ENCODE measurements around the gene ADPRHL1. TPM values are rescaled to one million over a fixed set of nuclear protein-coding genes. Genes with fewer than 3 reads are reported as not detected.
A peak's percentile ranks its signal among the peaks of the same experiment; 100 is the strongest.

ADPRHL1 gene
- total RNA-seq, 2 donors from 2014 or later: 1.6 to 2.9 TPM

DNA sequence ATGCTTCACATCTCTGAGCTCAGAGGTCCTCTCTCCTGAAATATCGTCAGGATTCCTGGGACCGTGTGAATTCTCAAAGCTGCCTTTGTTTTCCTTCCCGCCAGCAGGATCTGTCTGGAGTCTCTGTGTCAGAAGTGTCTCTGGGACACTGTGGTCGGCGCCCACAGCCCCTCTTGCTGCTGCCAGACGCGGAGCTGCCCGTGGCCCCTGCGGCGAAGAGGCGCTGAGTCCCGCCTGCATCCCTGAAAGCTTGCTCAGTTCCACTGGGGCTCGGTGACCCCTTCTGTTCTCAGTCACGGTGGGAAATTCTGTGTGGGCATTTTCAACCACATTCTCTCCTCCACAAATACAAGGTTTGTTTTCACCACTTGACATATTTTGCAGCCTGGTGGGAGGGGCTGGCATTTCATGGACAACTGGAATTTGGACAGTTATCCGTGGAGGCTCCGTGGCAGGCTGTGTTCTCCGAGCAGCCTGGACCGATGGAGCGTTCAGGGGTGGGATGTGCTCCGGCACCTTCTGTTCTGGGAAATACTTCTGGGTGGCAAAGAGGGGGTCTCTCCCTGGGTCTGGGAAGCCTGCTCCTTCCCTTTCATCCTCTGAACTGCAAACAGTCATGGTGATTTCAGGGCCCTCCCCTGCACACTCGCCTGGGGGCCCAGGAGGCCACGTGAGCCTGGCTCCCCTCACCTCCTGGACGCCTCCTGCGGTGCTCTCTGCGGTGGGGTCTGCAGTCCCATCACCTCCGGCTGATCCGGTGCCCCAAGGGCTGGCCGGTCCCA, 46.8 kb downstream of the ADPRHL1 start:
- 89 to 93% methylated on average over 18 to 28 of the region's 28 CpGs for WGBS, 2 experiments (ENCODE audit: insufficient coverage in 1 of 2, insufficient read length in 1 of 2)
- H3K9me3 ChIP-seq (ENCODE audit: control insufficient read depth, low read length): no peaks in the 10 kb centered on the region
- H3K27ac Mint-ChIP-seq: no peak overlapping the region
- no peaks in the 10 kb centered on the region for H3K4me1 Mint-ChIP-seq
- H3K36me3 ChIP-seq (ENCODE audit: control insufficient read depth, insufficient read depth, low read length): no peaks in the 10 kb centered on the region
- H3K4me3 ChIP-seq (ENCODE audit: low read length): no peak overlapping the region
- no peaks in the 10 kb centered on the region for H3K4me1 ChIP-seq (ENCODE audit: control insufficient read depth, insufficient read depth, low read length)
- TF ChIP-seq, protein P1, sequence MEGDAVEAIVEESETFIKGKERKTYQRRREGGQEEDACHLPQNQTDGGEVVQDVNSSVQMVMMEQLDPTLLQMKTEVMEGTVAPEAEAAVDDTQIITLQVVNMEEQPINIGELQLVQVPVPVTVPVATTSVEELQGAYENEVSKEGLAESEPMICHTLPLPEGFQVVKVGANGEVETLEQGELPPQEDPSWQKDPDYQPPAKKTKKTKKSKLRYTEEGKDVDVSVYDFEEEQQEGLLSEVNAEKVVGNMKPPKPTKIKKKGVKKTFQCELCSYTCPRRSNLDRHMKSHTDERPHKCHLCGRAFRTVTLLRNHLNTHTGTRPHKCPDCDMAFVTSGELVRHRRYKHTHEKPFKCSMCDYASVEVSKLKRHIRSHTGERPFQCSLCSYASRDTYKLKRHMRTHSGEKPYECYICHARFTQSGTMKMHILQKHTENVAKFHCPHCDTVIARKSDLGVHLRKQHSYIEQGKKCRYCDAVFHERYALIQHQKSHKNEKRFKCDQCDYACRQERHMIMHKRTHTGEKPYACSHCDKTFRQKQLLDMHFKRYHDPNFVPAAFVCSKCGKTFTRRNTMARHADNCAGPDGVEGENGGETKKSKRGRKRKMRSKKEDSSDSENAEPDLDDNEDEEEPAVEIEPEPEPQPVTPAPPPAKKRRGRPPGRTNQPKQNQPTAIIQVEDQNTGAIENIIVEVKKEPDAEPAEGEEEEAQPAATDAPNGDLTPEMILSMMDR (conservative IDR thresholded peaks at IDR 0.05): no peak
- H3K4me3 Mint-ChIP-seq: no peak overlapping the region
- H3K27ac ChIP-seq (ENCODE audit: low read depth, low read length): peak overlapping the region; percentile 57
- no peaks in the 10 kb centered on the region for H3K27me3 Mint-ChIP-seq (ENCODE audit: insufficient read depth)
- DNase-seq: peak; percentile 44
- no peaks in the 10 kb centered on the region for H3K27me3 ChIP-seq (ENCODE audit: control insufficient read depth, insufficient read depth, low read length, poor library complexity, severe bottlenecking)
- no peaks in the 10 kb centered on the region for H3K9me3 Mint-ChIP-seq
- no peak overlapping the region for H3K9ac ChIP-seq (ENCODE audit: extremely low read depth, low read length, poor library complexity, severe bottlenecking)
- H3K36me3 Mint-ChIP-seq (ENCODE audit: low read depth): no peaks in the 10 kb centered on the region

DNA sequence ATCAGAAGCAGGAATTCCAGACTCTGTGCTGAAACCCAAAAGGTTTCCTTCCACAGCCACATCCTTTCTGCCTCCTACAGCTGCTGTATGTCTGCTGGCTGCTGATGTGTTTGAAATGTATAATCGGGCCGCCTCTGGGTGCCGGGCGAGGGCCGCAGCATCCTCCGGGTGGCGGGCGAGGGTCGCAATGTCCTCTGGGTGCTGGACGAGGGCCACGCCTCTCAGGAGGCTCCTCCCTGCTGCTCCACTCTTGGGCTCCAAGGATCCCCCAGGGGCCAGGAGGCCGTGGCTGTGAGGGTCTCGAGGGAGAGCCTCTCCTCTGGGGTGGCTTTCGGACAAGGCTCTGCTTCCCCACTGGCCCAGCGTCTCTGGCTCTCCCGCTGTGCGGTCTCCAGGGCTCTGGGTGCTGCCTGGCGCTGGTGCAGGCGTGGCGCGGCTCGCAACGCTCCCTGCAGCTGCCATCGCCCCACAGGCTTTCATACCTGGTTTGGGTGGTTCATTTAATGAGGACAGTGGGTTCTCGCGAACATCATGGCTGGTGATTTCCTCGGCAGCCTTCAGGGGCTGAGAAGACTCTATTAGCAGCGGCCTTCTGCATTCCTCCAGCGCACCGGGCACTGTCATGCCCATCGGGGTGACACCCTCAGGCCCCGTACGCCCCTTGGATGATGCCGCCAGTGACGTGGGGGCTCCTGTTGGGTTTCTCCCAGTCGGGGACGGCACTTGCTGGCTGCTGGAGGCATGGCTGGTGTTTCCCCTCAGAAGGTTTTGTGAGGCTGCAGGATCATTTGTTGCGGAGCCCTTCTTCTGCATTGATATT, 47.6 kb downstream of the ADPRHL1 start:
- no peak overlapping the region for H3K4me3 Mint-ChIP-seq
- Histone ChIP-seq H3K4me1 (ENCODE audit: control insufficient read depth, insufficient read depth, low read length) (no peaks in the 10 kb centered on the region), H3K9ac (ENCODE audit: extremely low read depth, low read length, poor library complexity, severe bottlenecking) (no peak overlapping the region), H3K36me3 (ENCODE audit: control insufficient read depth, insufficient read depth, low read length) (no peaks in the 10 kb centered on the region), H3K27ac (ENCODE audit: low read depth, low read length) (peak overlapping the region; percentile 57), H3K9me3 (ENCODE audit: control insufficient read depth, low read length) (no peaks in the 10 kb centered on the region), H3K27me3 (ENCODE audit: control insufficient read depth, insufficient read depth, low read length, poor library complexity, severe bottlenecking) (no peaks in the 10 kb centered on the region), H3K4me3 (ENCODE audit: low read length) (no peak overlapping the region)
- H3K27ac Mint-ChIP-seq: no peak overlapping the region
- no peaks in the 10 kb centered on the region for H3K9me3 Mint-ChIP-seq
- peak; percentile 50 for DNase-seq
- TF ChIP-seq, protein P1 (conservative IDR thresholded peaks at IDR 0.05): no peak
- peaks cover 3% of the 10 kb centered on the region for H3K4me1 Mint-ChIP-seq
- no peaks in the 10 kb centered on the region for H3K27me3 Mint-ChIP-seq (ENCODE audit: insufficient read depth)
- no peaks in the 10 kb centered on the region for H3K36me3 Mint-ChIP-seq (ENCODE audit: low read depth)
- WGBS, 2 experiments (ENCODE audit: insufficient coverage in 1 of 2, insufficient read length in 1 of 2): 94 to 95% methylated on average over 31 to 38 of the region's 38 CpGs

DNA sequence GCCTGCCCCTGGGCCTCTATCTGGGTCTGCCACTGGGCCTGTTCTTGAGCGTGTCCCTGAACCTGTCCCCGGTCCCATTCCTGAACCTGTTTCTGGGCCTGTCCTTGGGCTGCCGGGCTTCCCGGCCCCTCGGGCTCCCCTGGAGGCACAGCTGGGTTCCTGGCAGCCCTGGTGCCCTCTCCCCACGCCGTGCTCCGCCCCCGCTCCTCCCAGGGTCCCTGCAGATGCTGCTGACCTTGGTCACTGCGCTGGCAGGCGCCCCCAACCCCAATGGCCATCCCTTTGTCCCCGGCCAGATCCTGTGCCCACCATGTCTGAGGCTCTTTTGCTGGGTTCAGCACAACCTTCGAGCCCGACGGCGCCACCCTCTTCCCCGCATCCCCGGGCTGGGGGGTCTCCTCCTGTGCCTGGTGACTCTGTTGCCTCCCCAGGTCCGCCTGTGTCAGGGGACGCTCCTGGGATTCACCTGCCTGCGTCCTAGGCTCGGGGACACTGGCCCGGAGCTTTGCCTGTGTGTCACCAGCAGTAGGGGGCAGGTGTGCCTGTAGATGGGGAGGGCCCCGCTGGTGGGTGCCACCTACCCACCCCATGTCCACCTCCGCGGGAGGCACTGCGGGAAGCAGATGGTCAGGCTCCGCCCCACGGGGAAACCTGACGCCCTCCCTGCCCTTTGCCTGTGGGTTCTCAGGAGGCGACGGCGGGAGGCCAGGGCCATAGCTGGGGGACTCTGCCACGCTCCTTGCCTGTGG, 48.4 kb downstream of the ADPRHL1 start:
- Mint-ChIP-seq H3K36me3 (ENCODE audit: low read depth) (no peaks in the 10 kb centered on the region), H3K4me3 (no peak overlapping the region), H3K4me1 (peaks cover 6% of the 10 kb centered on the region), H3K27me3 (ENCODE audit: insufficient read depth) (no peaks in the 10 kb centered on the region), H3K9me3 (no peaks in the 10 kb centered on the region), H3K27ac (no peak overlapping the region)
- no peaks in the 10 kb centered on the region for H3K36me3 ChIP-seq (ENCODE audit: control insufficient read depth, insufficient read depth, low read length)
- H3K27ac ChIP-seq (ENCODE audit: low read depth, low read length): no peak overlapping the region
- no peak overlapping the region for H3K4me3 ChIP-seq (ENCODE audit: low read length)
- peak; percentile 58 for DNase-seq
- TF ChIP-seq, protein P1 (conservative IDR thresholded peaks at IDR 0.05): no peak
- 92 to 93% methylated on average over 23 to 34 of the region's 34 CpGs for WGBS, 2 experiments (ENCODE audit: insufficient coverage in 1 of 2, insufficient read length in 1 of 2)
- H3K4me1 ChIP-seq (ENCODE audit: control insufficient read depth, insufficient read depth, low read length): no peaks in the 10 kb centered on the region
- no peaks in the 10 kb centered on the region for H3K27me3 ChIP-seq (ENCODE audit: control insufficient read depth, insufficient read depth, low read length, poor library complexity, severe bottlenecking)
- no peak overlapping the region for H3K9ac ChIP-seq (ENCODE audit: extremely low read depth, low read length, poor library complexity, severe bottlenecking)
- no peaks in the 10 kb centered on the region for H3K9me3 ChIP-seq (ENCODE audit: control insufficient read depth, low read length)
